ENCODE data around the gene CASP9. TPM values are rescaled to one million over a fixed set of nuclear protein-coding genes. Genes with fewer than 3 reads are reported as not detected.
"Not testable (repeated sequence)": the region's sequence is repeated elsewhere in the genome, so short reads cannot be mapped to it uniquely, and the experiment has no call there.

CASP9 gene
- total and polyA plus RNA-seq, 3 donors from 2014 or later: 33.8 to 48.5 (median 34.8) TPM

DNA sequence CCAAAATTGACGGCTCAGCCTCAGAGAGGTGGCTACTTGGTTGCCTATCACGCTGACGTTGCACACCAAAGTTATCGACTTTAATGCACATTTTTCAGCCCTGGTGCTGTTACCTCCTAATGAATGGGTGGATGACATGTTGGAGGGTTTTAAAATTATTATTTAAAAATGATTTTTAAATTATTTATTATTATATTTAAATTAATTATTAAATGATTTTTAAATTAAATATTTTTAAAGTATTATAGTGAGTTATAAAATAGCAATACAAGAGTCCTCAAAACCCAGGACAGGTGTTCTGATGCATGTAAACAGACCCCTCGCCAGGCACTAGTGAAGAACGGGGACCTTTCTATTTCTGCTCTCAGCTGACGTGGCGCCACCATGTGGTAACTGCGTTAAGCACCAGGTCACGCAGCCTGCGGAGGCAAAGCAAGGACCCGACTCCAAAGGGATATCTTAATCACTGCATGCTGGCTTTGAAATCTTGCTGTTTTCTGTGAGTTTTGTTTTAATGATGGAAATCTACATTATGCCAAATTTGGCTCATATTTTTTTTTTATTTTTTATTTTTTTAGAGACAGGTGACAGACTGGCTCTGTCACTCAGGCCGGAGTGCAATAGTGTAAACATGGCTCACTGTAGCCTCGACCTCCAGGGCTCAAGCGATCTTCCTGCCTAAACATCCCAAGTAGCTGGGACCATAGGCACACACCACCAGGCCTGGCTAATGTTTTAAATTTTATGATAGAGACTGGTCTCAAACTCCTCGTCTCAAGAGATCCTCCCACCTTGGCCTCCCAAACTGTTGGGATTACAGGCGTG, 22.6 kb downstream of the CASP9 start:
- intact Hi-C loops (cut with DNase I; ENCODE audit: low total_unique reads): no loop called here
- Histone ChIP-seq H3K27ac (no peak overlapping the region), H3K36me3 (ENCODE audit: low read depth, missing control alignments) (no peaks in the 10 kb centered on the region), H3K4me1 (no peaks in the 10 kb centered on the region), H3K27me3 (no peaks in the 10 kb centered on the region), H3K4me3 (no peak overlapping the region), H3K9me3 (no peaks in the 10 kb centered on the region)
- 74 to 75% methylated on average over 17 of the region's 17 CpGs for WGBS, 2 donors
- TF ChIP-seq, protein P1, sequence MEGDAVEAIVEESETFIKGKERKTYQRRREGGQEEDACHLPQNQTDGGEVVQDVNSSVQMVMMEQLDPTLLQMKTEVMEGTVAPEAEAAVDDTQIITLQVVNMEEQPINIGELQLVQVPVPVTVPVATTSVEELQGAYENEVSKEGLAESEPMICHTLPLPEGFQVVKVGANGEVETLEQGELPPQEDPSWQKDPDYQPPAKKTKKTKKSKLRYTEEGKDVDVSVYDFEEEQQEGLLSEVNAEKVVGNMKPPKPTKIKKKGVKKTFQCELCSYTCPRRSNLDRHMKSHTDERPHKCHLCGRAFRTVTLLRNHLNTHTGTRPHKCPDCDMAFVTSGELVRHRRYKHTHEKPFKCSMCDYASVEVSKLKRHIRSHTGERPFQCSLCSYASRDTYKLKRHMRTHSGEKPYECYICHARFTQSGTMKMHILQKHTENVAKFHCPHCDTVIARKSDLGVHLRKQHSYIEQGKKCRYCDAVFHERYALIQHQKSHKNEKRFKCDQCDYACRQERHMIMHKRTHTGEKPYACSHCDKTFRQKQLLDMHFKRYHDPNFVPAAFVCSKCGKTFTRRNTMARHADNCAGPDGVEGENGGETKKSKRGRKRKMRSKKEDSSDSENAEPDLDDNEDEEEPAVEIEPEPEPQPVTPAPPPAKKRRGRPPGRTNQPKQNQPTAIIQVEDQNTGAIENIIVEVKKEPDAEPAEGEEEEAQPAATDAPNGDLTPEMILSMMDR (IDR thresholded peaks at IDR 0.05): peak; percentile 38 to 75 (median 60)
- no peak for TF ChIP-seq POLR2A (IDR thresholded peaks at IDR 0.05)
- peak; percentile 82 for DNase-seq

DNA sequence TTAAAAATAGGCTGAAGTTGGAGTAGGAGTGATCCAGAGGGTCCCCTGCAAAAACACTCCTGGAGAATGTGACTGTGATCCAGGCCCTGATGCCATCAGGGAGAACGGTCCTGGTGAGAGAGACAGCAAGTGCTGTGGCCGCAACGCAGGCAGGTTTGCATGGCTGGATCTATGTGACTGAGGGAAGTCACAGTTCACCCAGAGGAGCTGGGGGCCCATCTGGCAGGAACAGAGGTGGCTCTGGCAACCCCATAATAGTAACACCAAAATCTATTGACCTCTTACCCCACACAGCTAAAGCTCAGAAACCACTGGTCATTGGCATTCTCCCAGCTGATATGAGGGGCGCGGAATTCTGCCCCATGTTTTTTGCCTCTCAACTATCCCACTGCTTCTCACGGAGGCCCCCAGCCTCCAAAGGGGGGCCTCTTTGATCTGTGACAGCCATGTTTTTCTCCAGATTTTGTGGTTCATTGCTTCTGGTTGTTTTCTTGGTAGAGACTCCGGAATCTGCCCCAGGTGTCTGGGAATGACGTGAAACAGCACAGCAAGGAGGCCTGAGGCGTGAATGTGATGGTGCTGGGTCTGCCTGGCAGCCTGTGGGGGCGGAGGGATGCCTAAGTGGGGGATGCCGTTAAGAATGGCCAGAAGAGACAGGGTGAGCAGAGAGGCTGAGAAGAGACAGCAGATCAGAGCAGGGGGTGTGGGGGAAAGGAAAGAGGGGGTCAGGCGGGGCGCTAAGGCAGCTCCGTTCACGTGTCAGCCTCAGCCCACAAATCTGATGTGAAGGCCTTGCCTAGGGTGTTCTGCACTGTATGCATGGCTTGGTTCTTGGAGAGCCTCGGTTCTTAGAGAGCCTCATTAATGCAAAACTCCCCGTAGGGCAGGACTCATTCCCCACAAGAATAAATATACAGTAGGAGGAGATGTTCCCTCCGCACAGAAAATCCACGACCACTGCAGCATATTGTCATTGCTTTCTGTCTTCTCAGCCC, 23.5 kb downstream of the CASP9 start:
- TF ChIP-seq POLR2A (IDR thresholded peaks at IDR 0.05): no peak
- TF ChIP-seq, protein P1 (IDR thresholded peaks at IDR 0.05): no peak
- no peak for DNase-seq
- H3K4me3 ChIP-seq: no peak overlapping the region
- H3K27ac ChIP-seq: no peak overlapping the region
- no peaks in the 10 kb centered on the region for H3K36me3 ChIP-seq (ENCODE audit: low read depth, missing control alignments)
- no peaks in the 10 kb centered on the region for H3K27me3 ChIP-seq
- intact Hi-C loops (cut with DNase I; ENCODE audit: low total_unique reads): no loop called here
- H3K4me1 ChIP-seq: no peaks in the 10 kb centered on the region
- 85 to 90% methylated on average over 18 to 19 of the region's 19 CpGs for WGBS, 2 donors
- no peaks in the 10 kb centered on the region for H3K9me3 ChIP-seq

DNA sequence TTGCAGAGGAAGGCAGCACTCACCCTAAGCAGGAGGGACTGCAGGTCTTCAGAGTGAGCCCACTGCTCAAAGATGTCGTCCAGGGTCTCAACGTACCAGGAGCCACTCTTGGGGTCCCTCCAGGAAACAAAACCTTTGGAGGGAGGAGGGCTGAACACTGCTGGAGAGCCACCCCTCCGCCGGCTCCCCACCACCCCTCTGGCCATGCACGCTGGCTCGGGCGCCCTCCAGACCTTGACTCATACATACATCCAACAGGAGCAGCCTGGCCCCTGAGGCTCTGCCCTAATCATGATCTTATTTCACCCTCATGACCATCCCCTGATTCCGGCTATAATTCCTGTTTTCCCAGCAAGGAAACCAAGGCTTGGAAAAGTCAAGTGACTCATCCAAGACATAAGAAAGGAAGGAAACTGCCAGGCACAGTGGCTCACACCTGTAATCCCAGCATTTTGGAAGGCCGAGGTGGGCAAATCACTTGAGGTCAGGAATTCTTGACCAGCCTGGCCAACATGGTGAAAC, 30.1 kb downstream of the CASP9 start:
- H3K36me3 ChIP-seq (ENCODE audit: low read depth, missing control alignments): no peaks in the 10 kb centered on the region
- no peaks in the 10 kb centered on the region for H3K9me3 ChIP-seq
- WGBS, 2 donors: 95 to 97% methylated on average over 2 to 9 of the region's 9 CpGs
- intact Hi-C loops (cut with DNase I; ENCODE audit: low total_unique reads): no loop called here
- DNase-seq: no peak
- no peaks in the 10 kb centered on the region for H3K4me1 ChIP-seq
- TF ChIP-seq, protein P1 (IDR thresholded peaks at IDR 0.05): no peak
- TF ChIP-seq POLR2A (IDR thresholded peaks at IDR 0.05): no peak
- H3K27me3 ChIP-seq: no peaks in the 10 kb centered on the region
- no peak overlapping the region for H3K4me3 ChIP-seq
- no peak overlapping the region for H3K27ac ChIP-seq

DNA sequence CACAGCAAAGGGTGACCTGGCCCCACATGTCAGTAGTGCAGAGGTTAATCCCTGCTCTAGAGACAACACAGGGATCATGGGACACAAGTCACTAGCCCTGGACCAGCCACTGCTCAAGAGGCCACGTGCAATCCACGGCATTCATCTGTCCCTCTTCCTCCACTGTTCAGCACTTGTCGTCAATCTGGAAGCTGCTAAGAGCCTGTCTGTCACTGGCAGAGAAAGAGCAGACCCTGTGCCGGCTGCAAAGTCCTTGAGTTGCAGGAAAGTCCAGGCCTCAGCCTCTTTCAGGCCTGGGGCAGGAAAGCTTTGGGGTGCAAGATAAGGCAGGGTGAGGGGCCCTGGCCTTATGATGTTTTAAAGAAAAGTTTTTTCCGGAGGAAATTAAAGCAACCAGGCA, 31.4 kb downstream of the CASP9 start:
- TF ChIP-seq, protein P1 (IDR thresholded peaks at IDR 0.05): no peak
- TF ChIP-seq POLR2A (IDR thresholded peaks at IDR 0.05): no peak
- Histone ChIP-seq H3K36me3 (ENCODE audit: low read depth, missing control alignments) (no peaks in the 10 kb centered on the region), H3K27ac (no peak overlapping the region), H3K9me3 (no peaks in the 10 kb centered on the region), H3K4me3 (no peak overlapping the region), H3K4me1 (no peaks in the 10 kb centered on the region), H3K27me3 (no peaks in the 10 kb centered on the region)
- 70 to 89% methylated on average over 4 to 5 of the region's 5 CpGs for WGBS, 2 donors
- intact Hi-C loops (cut with DNase I; ENCODE audit: low total_unique reads): no loop called here
- no peak for DNase-seq

DNA sequence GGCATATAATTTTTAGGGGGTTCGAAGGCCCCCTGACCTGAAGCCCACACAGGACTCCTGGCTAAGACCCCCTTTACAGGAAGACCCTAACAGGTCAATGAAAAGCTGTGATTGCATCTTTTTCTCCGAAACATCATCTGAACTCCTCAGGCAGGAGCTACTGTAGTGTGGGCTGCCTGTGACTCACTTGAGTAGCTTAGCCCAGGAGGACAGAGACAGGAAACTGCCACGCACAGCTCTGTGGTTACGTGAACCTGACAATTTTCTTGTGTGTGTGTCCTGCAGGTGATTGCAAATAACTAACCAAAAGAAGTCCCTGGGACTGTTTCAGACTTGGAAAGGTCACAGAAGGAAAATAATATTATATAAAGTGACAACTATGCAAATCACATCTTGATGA, 33.0 kb downstream of the CASP9 start:
- 95 to 96% methylated on average over 4 of the region's 4 CpGs for WGBS, 2 donors
- H3K27me3 ChIP-seq; intact Hi-C loops (cut with DNase I; ENCODE audit: low total_unique reads); H3K4me1 ChIP-seq; H3K4me3 ChIP-seq; DNase-seq; H3K36me3 ChIP-seq (ENCODE audit: low read depth, missing control alignments); H3K27ac ChIP-seq; H3K9me3 ChIP-seq: not testable (repeated sequence)

Data from testis (tissue), 3 donors.